Esophagus muscularis mucosa (tissue), 4 donors: Measurements from ENCODE around the gene PARD3B. TPM values are rescaled to one million over a fixed set of nuclear protein-coding genes. Genes with fewer than 3 reads are reported as not detected.

Source experiments
- DNase-seq: peaks from one replicate; pipeline ENCODE4 v3.0.0-alpha.2; 2017; ENCODE audit errors: extremely low spot score
- H3K27ac ChIP-seq, 4 donors: fragments of 200-600 bp; sonication (generic); replicated peaks in 1 of 4; 1 replicate in 3 of 4; 2 replicates in 1 of 4; pipeline ENCODE4 v1.5.1; 2016 to 2019; ENCODE audit warnings: mild to moderate bottlenecking in 1 of 4
- H3K27me3 ChIP-seq, 4 donors: fragments of 200-600 bp; sonication (generic); one replicate each; pipeline versions ENCODE4 v1.5.1 to v1.6.0; 2016 to 2019
- H3K36me3 ChIP-seq, 4 donors: fragments of 200-600 bp; sonication (generic); one replicate each; pipeline ENCODE4 v1.5.1; 2016 to 2019
- H3K4me1 ChIP-seq, 4 donors: fragments of 200-600 bp; sonication (generic); one replicate each; pipeline ENCODE4 v1.5.1; 2016 to 2019
- H3K4me3 ChIP-seq, 4 donors: fragments of 200-600 bp; sonication (generic); 1 replicate in 2 of 4; 2 replicates in 2 of 4; pipeline ENCODE4 v1.5.1; 2016 to 2019; ENCODE audit warnings: mild to moderate bottlenecking in 4 of 4, moderate library complexity in 1 of 4
- H3K9me3 ChIP-seq, 4 donors: fragments of 200-600 bp; sonication (generic); 1 replicate in 3 of 4; 2 replicates in 1 of 4; pipeline ENCODE4 v1.5.1; 2016 to 2019
- CTCF ChIP-seq, 3 experiments: fragments of 200-600 bp in 2 of 3; fragments of 450-650 bp in 1 of 3; sonication (generic) in 2 of 3; IDR thresholded peaks; one replicate each; pipeline ENCODE4 v1.5.1; 2017 to 2019; ENCODE audit warnings: antibody characterized with exemption in 3 of 3, mild to moderate bottlenecking in 2 of 3, moderate library complexity in 1 of 3
- EP300 ChIP-seq: sonication (generic); formaldehyde crosslinking; IDR thresholded peaks from one replicate; pipeline ENCODE4 v1.6.1; 2017; ENCODE audit warnings: antibody characterized with exemption
- POLR2A ChIP-seq: fragments of 450-650 bp; IDR thresholded peaks from one replicate; pipeline ENCODE4 v1.6.1; 2017; ENCODE audit warnings: antibody characterized with exemption, moderate library complexity, mild to moderate bottlenecking, low read depth
- POLR2AphosphoS5 ChIP-seq, 2 donors: sonication (generic); formaldehyde crosslinking; IDR thresholded peaks; one replicate each; pipeline ENCODE4 v1.6.1; 2017; ENCODE audit warnings: antibody characterized with exemption in 2 of 2
- WGBS: methylation state at CpG from one replicate; pipeline ENCODE4 v1.1.5; 2018; 5-methylcytosine and 5-hydroxymethylcytosine counted together
- intact Hi-C: fragments of 100-400 bp; cut with DNase I; formaldehyde crosslinking; loops from one replicate; pipeline ENCODE4 v1.15.1; 2023
- total RNA-seq, 4 donors: library from RNA; depleted of rRNA; stranded (reverse); fragments of >200 nt; gene quantifications; one replicate each; pipeline versions ENCODE4 v1.1.0 to v1.2.1, GENCODE V29; 2016

PARD3B gene
- total RNA-seq, 4 donors from 2014 or later = 24.2 to 40.8 (median 32.5) TPM

- WGBS = 78% methylated on average over 6 of the region's 6 CpGs
- Histone ChIP-seq H3K4me3 (no peak overlapping the region), H3K36me3 (no peaks in the 10 kb centered on the region), H3K27ac (no peak overlapping the region), H3K27me3 (no peaks in the 10 kb centered on the region), H3K4me1 (no peaks in the 10 kb centered on the region), H3K9me3 (no peaks in the 10 kb centered on the region)
- no peak for DNase-seq
- intact Hi-C loops = no loop called here
- TF ChIP-seq CTCF (IDR thresholded peaks at IDR 0.05) (no peak), POLR2A (no peak), EP300 (no peak), POLR2AphosphoS5 (IDR thresholded peaks at IDR 0.05) (no peak)
Measured at GRCh38 chr2:205461678-205462665, 916.7 kb downstream of the PARD3B start.

GRCh38 chr2:205462681-205463345 is 917.5 kb downstream of the PARD3B start:
- Histone ChIP-seq H3K27me3 (no peaks in the 10 kb centered on the region), H3K27ac (no peak overlapping the region), H3K9me3 (no peaks in the 10 kb centered on the region), H3K36me3 (no peaks in the 10 kb centered on the region), H3K4me1 (no peaks in the 10 kb centered on the region), H3K4me3 (no peak overlapping the region)
- no peak for DNase-seq
- intact Hi-C loops = no loop called here
- WGBS = 93% methylated on average over 6 of the region's 6 CpGs
- TF ChIP-seq EP300 = no peak
- no peak for TF ChIP-seq POLR2A
- no peak for TF ChIP-seq POLR2AphosphoS5 (IDR thresholded peaks at IDR 0.05)
- no peak for TF ChIP-seq CTCF (IDR thresholded peaks at IDR 0.05)

- no peak for TF ChIP-seq EP300
- TF ChIP-seq CTCF (IDR thresholded peaks at IDR 0.05) = no peak
- no peak for TF ChIP-seq POLR2A
- TF ChIP-seq POLR2AphosphoS5 (IDR thresholded peaks at IDR 0.05) = no peak
- H3K4me3 ChIP-seq = no peak overlapping the region
- H3K27ac ChIP-seq = no peak overlapping the region
- H3K36me3 ChIP-seq = no peaks in the 10 kb centered on the region
- H3K4me1 ChIP-seq = no peaks in the 10 kb centered on the region
- DNase-seq = no peak
- H3K9me3 ChIP-seq = no peaks in the 10 kb centered on the region
- WGBS = 89% methylated on average over 5 of the region's 5 CpGs
- intact Hi-C loops = no loop called here
- H3K27me3 ChIP-seq = no peaks in the 10 kb centered on the region
Measured at GRCh38 chr2:205463466-205464025, 918.3 kb downstream of the PARD3B start.

GRCh38 chr2:205464681-205465080 is 919.4 kb downstream of the PARD3B start:
- H3K4me3 ChIP-seq = no peak overlapping the region
- no peak for DNase-seq
- intact Hi-C loops = no loop called here
- no peaks in the 10 kb centered on the region for H3K9me3 ChIP-seq
- TF ChIP-seq POLR2A (no peak), EP300 (no peak), POLR2AphosphoS5 (IDR thresholded peaks at IDR 0.05) (no peak), CTCF (IDR thresholded peaks at IDR 0.05) (no peak)
- H3K36me3 ChIP-seq = no peaks in the 10 kb centered on the region
- no peaks in the 10 kb centered on the region for H3K27me3 ChIP-seq
- WGBS = 93% methylated on average over 3 of the region's 3 CpGs
- no peak overlapping the region for H3K27ac ChIP-seq
- H3K4me1 ChIP-seq = no peaks in the 10 kb centered on the region
